ENCODE data around the gene MIDN.

Gene MIDN

GRCh38 chr19:1226522-1227303, 21.7 kb upstream of the MIDN start:
- TF ChIP-seq CTCF (IDR thresholded peaks at IDR 0.05; ENCODE audit: low read depth, low read length, missing control alignments) = no peak
- DNase-seq (ENCODE audit: low read depth) = no peak
- no peak overlapping the region for H3K4me3 ChIP-seq (ENCODE audit: low read depth, low read length)

- DNase-seq (ENCODE audit: low read depth) = no peak
- H3K4me3 ChIP-seq (ENCODE audit: low read depth, low read length) = no peak overlapping the region
- TF ChIP-seq CTCF (IDR thresholded peaks at IDR 0.05; ENCODE audit: low read depth, low read length, missing control alignments) = no peak
Observed at GRCh38 chr19:1227304-1228054, 20.9 kb upstream of the MIDN start.

GRCh38 chr19:1228161-1228957, 20.0 kb upstream of the MIDN start:
- TF ChIP-seq CTCF (IDR thresholded peaks at IDR 0.05; ENCODE audit: low read depth, low read length, missing control alignments) = no peak
- no peak overlapping the region for H3K4me3 ChIP-seq (ENCODE audit: low read depth, low read length)
- DNase-seq (ENCODE audit: low read depth) = no peak

- no peak for DNase-seq (ENCODE audit: low read depth)
- H3K4me3 ChIP-seq (ENCODE audit: low read depth, low read length) = no peak overlapping the region
- TF ChIP-seq CTCF (IDR thresholded peaks at IDR 0.05; ENCODE audit: low read depth, low read length, missing control alignments) = no peak
Observed at GRCh38 chr19:1229056-1229923, 19.1 kb upstream of the MIDN start.

GRCh38 chr19:1229924-1230782, 18.2 kb upstream of the MIDN start:
- TF ChIP-seq CTCF (IDR thresholded peaks at IDR 0.05; ENCODE audit: low read depth, low read length, missing control alignments) = no peak
- no peak overlapping the region for H3K4me3 ChIP-seq (ENCODE audit: low read depth, low read length)
- DNase-seq (ENCODE audit: low read depth) = no peak
